H1 (cell line): ENCODE data around the gene FADS2. TPM values are rescaled to one million over a fixed set of nuclear protein-coding genes. Genes with fewer than 3 reads are reported as not detected.
A peak's percentile ranks its signal among the peaks of the same experiment; 100 is the strongest.

Source experiments
- CTCF ChIA-PET: fragments of 300-600 bp; sonication (Branson Sonifier 250); formaldehyde crosslinking; loops from one replicate; lab custom pipeline; 2021; ENCODE audit not compliant: partially characterized antibody; lab: Charles Lee
- POLR2A ChIA-PET: fragments of 300-600 bp; sonication (Branson Sonifier 250); formaldehyde crosslinking; loops from one replicate; lab custom pipeline; 2021; ENCODE audit warnings: inconsistent platforms; ENCODE audit not compliant: partially characterized antibody; lab: Charles Lee
- DNase-seq, 2 experiments: peaks; one replicate each; pipeline versions ENCODE4 v3.0.0 to v3.0.0-alpha.2; 2010 to 2022; ENCODE audit warnings: low spot score in 2 of 2, low read depth in 1 of 2, mixed read lengths in 1 of 2
- FAIRE-seq: peaks from 2 replicates; lab custom pipeline; 2011; peaks lifted over from hg19 to GRCh38; lab: Jason Lieb, UNC
- H2AFZ ChIP-seq: 2 replicates; pipeline ENCODE4 v1.8.1; 2012; ENCODE audit warnings: low read length, inconsistent platforms
- H2AK5ac ChIP-seq: 2 replicates; pipeline ENCODE4 v1.6.1; 2013; ENCODE audit warnings: low read depth, low read length
- H2BK120ac ChIP-seq: replicated peaks from 2 replicates; pipeline ENCODE3; 2013; ENCODE audit warnings: low read depth, low read length, inconsistent platforms
- H2BK12ac ChIP-seq: 2 replicates; pipeline ENCODE4 v1.6.1; 2013; ENCODE audit warnings: low read depth, low read length
- H2BK15ac ChIP-seq: 2 replicates; pipeline ENCODE4 v1.6.1; 2013; ENCODE audit warnings: low read length
- H2BK20ac ChIP-seq: 2 replicates; pipeline ENCODE4 v1.6.1; 2013; ENCODE audit warnings: low read length
- H2BK5ac ChIP-seq: 2 replicates; pipeline ENCODE4 v1.6.1; 2013; ENCODE audit warnings: low read depth, low read length
- H3K14ac ChIP-seq: 2 replicates; pipeline ENCODE4 v1.6.1; 2013; ENCODE audit warnings: inconsistent platforms; ENCODE audit not compliant: insufficient read length
- H3K18ac ChIP-seq: 2 replicates; pipeline ENCODE4 v1.6.1; 2013; ENCODE audit warnings: low read length; ENCODE audit errors: extremely low read depth
- H3K23ac ChIP-seq: 2 replicates; pipeline ENCODE4 v1.6.1; 2013; ENCODE audit warnings: inconsistent platforms; ENCODE audit not compliant: insufficient read length
- H3K23me2 ChIP-seq: 2 replicates; pipeline ENCODE4 v1.6.1; 2013; ENCODE audit warnings: low read depth, low read length
- H3K27ac ChIP-seq: 2 replicates; pipeline ENCODE4 v1.6.1; 2011; ENCODE audit warnings: low read depth, low read length, inconsistent platforms
- H3K27me3 ChIP-seq, 4 experiments: replicated peaks in 1 of 4; 1 replicate in 1 of 4; 2 replicates in 3 of 4; pipeline versions ENCODE4 v1.6.1 to v1.8.1; 2011 to 2013; ENCODE audit warnings: low read length in 3 of 4, mild to moderate bottlenecking in 3 of 4, inconsistent platforms in 2 of 4, mixed read lengths in 2 of 4, moderate library complexity in 1 of 4; ENCODE audit not compliant: control insufficient read depth in 3 of 4, insufficient read depth in 3 of 4; ENCODE audit errors: extremely low read depth in 1 of 4
- H3K36me3 ChIP-seq, 4 experiments: 2 replicates each; pipeline versions ENCODE4 v1.6.1 to v1.8.1; 2011 to 2013; ENCODE audit warnings: mild to moderate bottlenecking in 4 of 4, low read length in 3 of 4, moderate library complexity in 2 of 4, control low read depth in 1 of 4, inconsistent platforms in 1 of 4; ENCODE audit not compliant: insufficient read depth in 4 of 4, control insufficient read depth in 2 of 4
- H3K4ac ChIP-seq: replicated peaks from 2 replicates; pipeline ENCODE3; 2013; ENCODE audit warnings: low read length, low read depth, mixed read lengths, inconsistent platforms; ENCODE audit not compliant: insufficient read length
- H3K4me1 ChIP-seq, 4 experiments: replicated peaks in 1 of 4; 1 replicate in 1 of 4; 2 replicates in 3 of 4; pipeline versions ENCODE4 v1.6.1 to v1.8.1; 2011 to 2013; ENCODE audit warnings: low read length in 3 of 4, inconsistent platforms in 2 of 4, mixed read lengths in 1 of 4; ENCODE audit not compliant: insufficient read depth in 4 of 4, control insufficient read depth in 3 of 4
- H3K4me2 ChIP-seq, 2 experiments: 2 replicates each; pipeline versions ENCODE4 v1.6.1 to v1.8.1; 2011 to 2013; ENCODE audit warnings: low read depth in 2 of 2, low read length in 2 of 2, control low read depth in 1 of 2, inconsistent platforms in 1 of 2, mild to moderate bottlenecking in 1 of 2; ENCODE audit not compliant: insufficient read depth in 1 of 2
- H3K4me3 ChIP-seq, 4 experiments: fragments of 200-600, 300-600 bp in 1 of 4; sonication (generic), shearing (Covaris generic), sonication (Bioruptor Twin) in 1 of 4; 2 replicates each; pipeline versions ENCODE4 v1.5.1 to v1.8.1; 2011 to 2016; ENCODE audit warnings: low read length in 4 of 4, low read depth in 3 of 4, control low read depth in 2 of 4, inconsistent platforms in 2 of 4, mild to moderate bottlenecking in 2 of 4, mixed read lengths in 1 of 4, moderate library complexity in 1 of 4; ENCODE audit not compliant: insufficient read depth in 2 of 4; ENCODE audit errors: extremely low read depth in 1 of 4
- H3K56ac ChIP-seq: replicated peaks from 2 replicates; pipeline ENCODE3; 2013; ENCODE audit warnings: low read depth, mild to moderate bottlenecking, mixed read lengths, low read length, inconsistent platforms; ENCODE audit not compliant: insufficient read length
- H3K79me1 ChIP-seq: 2 replicates; pipeline ENCODE4 v1.6.1; 2013; ENCODE audit warnings: low read depth, low read length, control low read depth
- H3K79me2 ChIP-seq, 2 experiments: 2 replicates each; pipeline versions ENCODE4 v1.6.1 to v1.8.1; 2012 to 2013; ENCODE audit warnings: low read length in 2 of 2, mild to moderate bottlenecking in 2 of 2, inconsistent platforms in 1 of 2; ENCODE audit not compliant: insufficient read depth in 2 of 2, control insufficient read depth in 1 of 2
- H3K9ac ChIP-seq, 4 experiments: replicated peaks in 1 of 4; 1 replicate in 1 of 4; 2 replicates in 3 of 4; pipeline versions ENCODE4 v1.6.1 to v1.8.1; 2011 to 2013; ENCODE audit warnings: low read depth in 3 of 4, low read length in 3 of 4, control low read depth in 2 of 4, mild to moderate bottlenecking in 2 of 4, moderate library complexity in 2 of 4, inconsistent platforms in 1 of 4; ENCODE audit errors: extremely low read depth in 1 of 4
- H3K9me3 ChIP-seq, 2 experiments: 2 replicates each; pipeline versions ENCODE4 v1.6.1 to v1.8.1; 2012 to 2013; ENCODE audit warnings: mild to moderate bottlenecking in 2 of 2, moderate library complexity in 2 of 2, control low read depth in 1 of 2, inconsistent platforms in 1 of 2, low read depth in 1 of 2, low read length in 1 of 2, mixed read lengths in 1 of 2; ENCODE audit not compliant: insufficient read depth in 2 of 2
- H4K20me1 ChIP-seq, 2 experiments: replicated peaks in 1 of 2; 2 replicates each; pipeline versions ENCODE3 to v1.8.1; 2011 to 2013; ENCODE audit warnings: inconsistent platforms in 2 of 2, low read length in 2 of 2, mild to moderate bottlenecking in 1 of 2; ENCODE audit not compliant: insufficient read depth in 2 of 2, control insufficient read depth in 1 of 2
- H4K5ac ChIP-seq: 2 replicates; pipeline ENCODE4 v1.6.1; 2013; ENCODE audit warnings: low read length, low read depth, mixed read lengths, inconsistent platforms; ENCODE audit not compliant: insufficient read length
- H4K8ac ChIP-seq: 2 replicates; pipeline ENCODE4 v1.8.0; 2013; ENCODE audit warnings: mild to moderate bottlenecking, moderate library complexity, low read length, inconsistent platforms; ENCODE audit not compliant: insufficient read depth; ENCODE audit errors: extremely low read depth
- H4K91ac ChIP-seq: replicated peaks from 2 replicates; pipeline ENCODE3; 2013; ENCODE audit warnings: low read length, mixed read lengths, inconsistent platforms; ENCODE audit not compliant: insufficient read length
- POLR2A ChIP-seq, 2 experiments: IDR thresholded peaks; 1 replicate in 1 of 2; 2 replicates in 1 of 2; pipeline ENCODE4 v1.6.1; 2011; ENCODE audit warnings: low read depth in 2 of 2, low read length in 2 of 2, mild to moderate bottlenecking in 2 of 2; ENCODE audit errors: control extremely low read depth in 1 of 2
- SIX5 ChIP-seq: IDR thresholded peaks from 2 replicates; pipeline ENCODE4 v1.6.1; 2011; ENCODE audit warnings: mild to moderate bottlenecking, low read depth, low read length
- WGBS, 2 experiments: shearing (Covaris generic) in 1 of 2; methylation state at CpG; one replicate each; pipeline versions ENCODE4 v1.1.6 to v1.1.7; 2013 to 2015; ENCODE audit warnings: low lambda C conversion rate in 2 of 2, mixed read lengths in 2 of 2, inconsistent platforms in 1 of 2, low coverage in 1 of 2, missing lambda C conversion rate in 1 of 2; ENCODE audit not compliant: insufficient replicate concordance in 2 of 2, insufficient coverage in 1 of 2, insufficient read length in 1 of 2; ENCODE audit errors: extremely low coverage in 1 of 2, missing lambda C conversion rate in 1 of 2; 5-methylcytosine and 5-hydroxymethylcytosine counted together
- polyA plus RNA-seq, 7 experiments: library from polyadenylated mRNA; depleted of rRNA in 3 of 7; stranded (reverse) in 5 of 7; unstranded in 2 of 7; fragments of >200 nt in 5 of 7; fragments of 200-250 nt in 2 of 7; gene quantifications; 1 replicate in 5 of 7; 2 replicates in 1 of 7; 4 replicates in 1 of 7; pipeline versions ENCODE4 v1.2.1 to v1.2.3, GENCODE V29; 2011 to 2013; ENCODE audit warnings: missing spikeins in 2 of 7, mixed read lengths in 2 of 7
- total RNA-seq: library from RNA; stranded (reverse); fragmentation: NEBNext Ultra II Directional; extraction: Animal tissue kit (Norgen Biotek cat#: 25700); gene quantifications from 2 replicates; pipeline ENCODE4 v1.2.1, GENCODE V29; 2021

Gene FADS2
- total and polyA plus RNA-seq, 2 of the 8 experiments (the other 6 are each of a cell fraction or from before 2014, with no cell fraction given): 499 to 701 TPM

DNA sequence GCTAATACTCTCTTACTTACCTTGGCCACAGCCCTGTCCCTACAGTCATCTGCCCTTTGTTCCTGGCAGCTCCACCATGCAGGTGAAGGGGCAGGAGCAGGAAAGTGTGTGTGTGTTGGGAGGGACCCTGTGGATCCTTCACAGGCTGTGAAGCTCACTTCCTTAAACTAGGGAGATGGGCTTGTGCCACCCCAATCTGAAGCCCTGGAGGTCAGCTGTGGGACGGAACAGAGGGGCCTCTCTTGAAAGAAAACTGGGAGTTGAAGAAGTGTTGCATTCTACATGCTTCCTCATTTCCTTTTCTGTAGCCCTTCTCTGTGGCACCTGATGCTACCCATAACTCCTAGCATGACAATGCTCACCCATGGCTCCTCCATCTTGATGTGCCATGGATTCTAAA, 23.0 kb upstream of the FADS2 start:
- Histone ChIP-seq H3K4me2 (no peak overlapping the region), H3K79me1 (no peaks in the 10 kb centered on the region; the same call in none of the 2 replicates), H3K4ac (no peak overlapping the region), H3K23me2 (no peaks in the 10 kb centered on the region), H3K9me3 (no peaks in the 10 kb centered on the region), H2BK20ac (no peak overlapping the region), H3K14ac (no peak overlapping the region), H4K8ac (no peak overlapping the region), H3K27me3 (no peaks in the 10 kb centered on the region), H2BK15ac (no peak overlapping the region), H3K36me3 (peaks cover 50 to 96% (median 75%) of the 10 kb centered on the region in 4 experiments), H3K79me2 (no peaks in the 10 kb centered on the region; a peak in 1 of 4 replicates), H2AFZ (no peak overlapping the region), H2BK120ac (no peak overlapping the region), H2BK5ac (no peak overlapping the region), H4K91ac (no peak overlapping the region), H3K56ac (no peak overlapping the region), H3K23ac (no peak overlapping the region), H4K20me1 (peaks cover 0 to 12% of the 10 kb centered on the region in 2 experiments), H3K18ac (no peak overlapping the region), H3K4me3 (no peak overlapping the region), H4K5ac (no peak overlapping the region), H2BK12ac (no peak overlapping the region), H3K9ac (no peak overlapping the region), H2AK5ac (no peak overlapping the region), H3K27ac (no peak overlapping the region), H3K4me1 (no peaks in the 10 kb centered on the region)
- 88% methylated on average over 1 of the region's 1 CpG; no CpG with 5 or more reads in 1 of the 2 experiments for WGBS, 2 experiments
- POLR2A ChIA-PET: interaction anchor here (0.6 to 20.9 kb wide), 8 partner anchors 7 to 229 kb away, joined by 3 to 354 read pairs (median 8); partner anchors contain the start of genes FADS1, FADS2, FEN1 and TMEM258
- FAIRE-seq (no peak), DNase-seq (no peak)
- CTCF ChIA-PET: interaction anchor here (1.2 to 3.7 kb wide), 3 partner anchors 8 to 17 kb away, joined by 3 to 45 read pairs (median 4); no protein-coding TSS in a partner anchor
- TF ChIP-seq SIX5: no peak
- TF ChIP-seq POLR2A (IDR thresholded peaks at IDR 0.05; ENCODE audit: control extremely low read depth in 1 of 2, low read depth in 2 of 2, low read length in 2 of 2): peak in 1 of 2 experiments; percentile 12; a peak in 1 of 3 replicates
